ENCODE results near the gene POU2F1. TPM values are rescaled to one million over a fixed set of nuclear protein-coding genes. Genes with fewer than 3 reads are reported as not detected.
"Not testable (repeated sequence)": the region's sequence is repeated elsewhere in the genome, so short reads cannot be mapped to it uniquely, and the experiment has no call there.

The POU2F1 gene
- total RNA-seq, 1 experiment from 2014 or later, result 28.5 TPM

GRCh38 chr1:167239257-167239656 is 18.6 kb downstream of the POU2F1 start:
- intact Hi-C loops (cut with micrococcal nuclease; ENCODE audit: unreplicated experiment), result no loop called here
- H3K9me2 ChIP-seq (ENCODE audit: insufficient read depth), result no peaks in the 10 kb centered on the region
- no peak overlapping the region for H3K4me2 ChIP-seq
- no peaks in the 10 kb centered on the region for H4K20me1 ChIP-seq (ENCODE audit: insufficient read depth)
- no TSS peak for BruUV-seq (replicated peaks)
- no peaks in the 10 kb centered on the region for H3K4me1 ChIP-seq (replicated peaks; ENCODE audit: insufficient read depth)
- H3K36me3 ChIP-seq (ENCODE audit: low read depth), result 0 out of 2 replicates have a peak, but pooled peaks cover 12% of the 10 kb centered on the region
- ChIA-PET POLR2A (ENCODE audit: unreplicated experiment) (no interaction called here), CTCF (no interaction called here)
- H3K79me2 ChIP-seq (ENCODE audit: low read depth), result peaks cover 87% of the 10 kb centered on the region
- no peaks in the 10 kb centered on the region for H3K9me3 ChIP-seq (ENCODE audit: insufficient read depth, low read depth)
- H3K4me3 ChIP-seq, result no peak overlapping the region
- no peak for DNase-seq
- no peak overlapping the region for H3K27ac ChIP-seq
- H3F3A ChIP-seq (ENCODE audit: insufficient read depth, low read depth), result no peaks in the 10 kb centered on the region
- H2AFZ ChIP-seq, result no peak overlapping the region
- H3K27me3 ChIP-seq (ENCODE audit: insufficient read depth, low read depth), result no peaks in the 10 kb centered on the region
- TF ChIP-seq, protein P1, sequence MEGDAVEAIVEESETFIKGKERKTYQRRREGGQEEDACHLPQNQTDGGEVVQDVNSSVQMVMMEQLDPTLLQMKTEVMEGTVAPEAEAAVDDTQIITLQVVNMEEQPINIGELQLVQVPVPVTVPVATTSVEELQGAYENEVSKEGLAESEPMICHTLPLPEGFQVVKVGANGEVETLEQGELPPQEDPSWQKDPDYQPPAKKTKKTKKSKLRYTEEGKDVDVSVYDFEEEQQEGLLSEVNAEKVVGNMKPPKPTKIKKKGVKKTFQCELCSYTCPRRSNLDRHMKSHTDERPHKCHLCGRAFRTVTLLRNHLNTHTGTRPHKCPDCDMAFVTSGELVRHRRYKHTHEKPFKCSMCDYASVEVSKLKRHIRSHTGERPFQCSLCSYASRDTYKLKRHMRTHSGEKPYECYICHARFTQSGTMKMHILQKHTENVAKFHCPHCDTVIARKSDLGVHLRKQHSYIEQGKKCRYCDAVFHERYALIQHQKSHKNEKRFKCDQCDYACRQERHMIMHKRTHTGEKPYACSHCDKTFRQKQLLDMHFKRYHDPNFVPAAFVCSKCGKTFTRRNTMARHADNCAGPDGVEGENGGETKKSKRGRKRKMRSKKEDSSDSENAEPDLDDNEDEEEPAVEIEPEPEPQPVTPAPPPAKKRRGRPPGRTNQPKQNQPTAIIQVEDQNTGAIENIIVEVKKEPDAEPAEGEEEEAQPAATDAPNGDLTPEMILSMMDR (conservative IDR thresholded peaks at IDR 0.05), result no peak
- no peak for TF ChIP-seq EZH2 (IDR thresholded peaks at IDR 0.05; ENCODE audit: low read depth)

DNA sequence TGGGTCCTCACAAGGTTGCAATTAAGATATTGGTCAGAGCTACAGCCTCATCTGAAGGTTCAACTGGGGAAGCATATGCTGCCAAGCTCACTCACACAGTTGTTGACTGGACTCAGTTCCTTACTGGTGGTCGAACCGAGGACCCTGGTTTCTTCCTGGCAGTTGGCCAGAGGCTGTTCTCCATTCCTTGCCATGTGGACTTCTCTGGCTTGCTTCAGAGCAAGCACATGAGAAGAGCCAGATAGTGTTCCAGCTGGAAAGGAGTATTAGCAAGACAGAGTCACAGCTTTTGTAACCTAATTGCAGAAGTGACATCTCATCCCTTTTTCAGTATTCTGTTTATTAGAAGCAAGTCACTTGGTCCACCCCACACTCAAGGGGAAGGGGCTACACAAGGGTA is 23.6 kb downstream of the POU2F1 start:
- DNase-seq, result no peak
- no peak overlapping the region for H3K27ac ChIP-seq
- H3K36me3 ChIP-seq (ENCODE audit: low read depth), result 0 out of 2 replicates have a peak, but pooled peaks cover 12% of the 10 kb centered on the region
- no peaks in the 10 kb centered on the region for H3K4me1 ChIP-seq (replicated peaks; ENCODE audit: insufficient read depth)
- TF ChIP-seq, protein P1 (conservative IDR thresholded peaks at IDR 0.05), result no peak
- TF ChIP-seq EZH2 (IDR thresholded peaks at IDR 0.05; ENCODE audit: low read depth), result no peak
- H3F3A ChIP-seq (ENCODE audit: insufficient read depth, low read depth), result no peaks in the 10 kb centered on the region
- no peaks in the 10 kb centered on the region for H4K20me1 ChIP-seq (ENCODE audit: insufficient read depth)
- no peaks in the 10 kb centered on the region for H3K9me3 ChIP-seq (ENCODE audit: insufficient read depth, low read depth)
- H3K27me3 ChIP-seq (ENCODE audit: insufficient read depth, low read depth), result no peaks in the 10 kb centered on the region
- ChIA-PET CTCF (no interaction called here), POLR2A (ENCODE audit: unreplicated experiment) (interaction anchor here (0.5 kb wide), 1 partner anchor 41 kb away, joined by 6 read pairs; no protein-coding TSS in a partner anchor)
- peaks cover 78% of the 10 kb centered on the region for H3K79me2 ChIP-seq (ENCODE audit: low read depth)
- H2AFZ ChIP-seq, result no peak overlapping the region
- H3K4me2 ChIP-seq, result no peak overlapping the region
- no peaks in the 10 kb centered on the region for H3K9me2 ChIP-seq (ENCODE audit: insufficient read depth)
- H3K4me3 ChIP-seq, result no peak overlapping the region
- intact Hi-C loops (cut with micrococcal nuclease; ENCODE audit: unreplicated experiment), result no loop called here
- no TSS peak for BruUV-seq (replicated peaks)

DNA sequence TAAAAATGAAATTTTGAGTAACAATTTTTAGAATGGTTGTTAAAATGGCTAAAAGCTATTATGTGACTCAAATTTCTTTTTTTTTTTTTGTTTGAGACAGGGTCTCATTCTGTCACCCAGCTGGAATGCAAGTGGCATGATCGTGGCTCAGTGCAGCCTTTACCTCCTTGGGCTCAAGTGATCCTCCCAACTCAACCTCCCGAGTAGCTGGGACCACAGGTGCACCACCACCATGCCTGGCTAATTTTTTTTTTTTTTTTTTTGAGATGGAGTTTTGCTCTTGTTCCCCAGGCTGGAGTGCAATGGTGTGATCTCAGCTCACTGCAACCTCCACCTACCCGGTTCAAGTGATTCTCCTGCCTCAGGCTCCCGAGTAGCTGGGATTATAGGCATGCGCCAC is 24.5 kb downstream of the POU2F1 start:
- POLR2A ChIA-PET (ENCODE audit: unreplicated experiment); H3F3A ChIP-seq (ENCODE audit: insufficient read depth, low read depth); H3K4me2 ChIP-seq; H3K4me1 ChIP-seq (replicated peaks; ENCODE audit: insufficient read depth); H4K20me1 ChIP-seq (ENCODE audit: insufficient read depth); H3K27ac ChIP-seq; H2AFZ ChIP-seq; DNase-seq; H3K27me3 ChIP-seq (ENCODE audit: insufficient read depth, low read depth); H3K4me3 ChIP-seq; intact Hi-C loops (cut with micrococcal nuclease; ENCODE audit: unreplicated experiment); H3K9me2 ChIP-seq (ENCODE audit: insufficient read depth); BruUV-seq (replicated peaks); H3K9me3 ChIP-seq (ENCODE audit: insufficient read depth, low read depth): not testable (repeated sequence)
- Histone ChIP-seq H3K79me2 (ENCODE audit: low read depth) (peaks cover 79% of the 10 kb centered on the region), H3K36me3 (ENCODE audit: low read depth) (0 out of 2 replicates have a peak, but pooled peaks cover 12% of the 10 kb centered on the region)
- CTCF ChIA-PET, result interaction anchor here (0.7 kb wide), 1 partner anchor 338 kb away, joined by 4 read pairs; no protein-coding TSS in a partner anchor

- no peak for TF ChIP-seq EZH2 (IDR thresholded peaks at IDR 0.05; ENCODE audit: low read depth)
- TF ChIP-seq, protein P1 (conservative IDR thresholded peaks at IDR 0.05), result no peak
- no peak for DNase-seq
- ChIA-PET POLR2A (ENCODE audit: unreplicated experiment) (interaction anchor here (0.6 kb wide), 1 partner anchor 13 kb away, joined by 3 read pairs; no protein-coding TSS in a partner anchor), CTCF (interaction anchor here (0.9 kb wide), 1 partner anchor 21 kb away, joined by 3 read pairs; no protein-coding TSS in a partner anchor)
- Histone ChIP-seq H4K20me1 (ENCODE audit: insufficient read depth) (no peaks in the 10 kb centered on the region), H3K4me1 (replicated peaks; ENCODE audit: insufficient read depth) (peaks cover 16% of the 10 kb centered on the region), H3K27ac (no peak overlapping the region), H3K27me3 (ENCODE audit: insufficient read depth, low read depth) (no peaks in the 10 kb centered on the region), H3K9me2 (ENCODE audit: insufficient read depth) (no peaks in the 10 kb centered on the region), H3K4me3 (no peak overlapping the region), H3K36me3 (ENCODE audit: low read depth) (0 out of 2 replicates have a peak, but pooled peaks cover 7% of the 10 kb centered on the region), H3K4me2 (no peak overlapping the region), H3F3A (ENCODE audit: insufficient read depth, low read depth) (no peaks in the 10 kb centered on the region; the same call in 1 of the 2 replicates), H3K79me2 (ENCODE audit: low read depth) (peaks cover 76% of the 10 kb centered on the region), H2AFZ (no peak overlapping the region), H3K9me3 (ENCODE audit: insufficient read depth, low read depth) (no peaks in the 10 kb centered on the region)
- intact Hi-C loops (cut with micrococcal nuclease; ENCODE audit: unreplicated experiment), result no loop called here
- BruUV-seq (replicated peaks), result no TSS peak
These were observed 26.3 kb downstream of the POU2F1 start for GRCh38 chr1:167246971-167247370.
